Kidney tubule cell (primary cell): ENCODE data around the gene PRDM16.
A peak's percentile ranks its signal among the peaks of the same experiment; 100 is the strongest.

Source experiments
- DNase-seq: peaks from one replicate; pipeline ENCODE4 v3.0.0-alpha.2; 2018; ENCODE audit warnings: low spot score

PRDM16 gene

GRCh38 chr1:3068564-3069431 is at the start of gene PRDM16:
Gene PRDM16 (plus strand): TSS chr1:3069203. CDS start chr1:3069260, 57 bp downstream.
- peak; percentile 53 for DNase-seq

GRCh38 chr1:3019516-3020051 is 49.4 kb upstream of the PRDM16 start:
- DNase-seq: no peak

- DNase-seq: no peak
Measured at GRCh38 chr1:3020263-3020909, 48.6 kb upstream of the PRDM16 start.

DNA sequence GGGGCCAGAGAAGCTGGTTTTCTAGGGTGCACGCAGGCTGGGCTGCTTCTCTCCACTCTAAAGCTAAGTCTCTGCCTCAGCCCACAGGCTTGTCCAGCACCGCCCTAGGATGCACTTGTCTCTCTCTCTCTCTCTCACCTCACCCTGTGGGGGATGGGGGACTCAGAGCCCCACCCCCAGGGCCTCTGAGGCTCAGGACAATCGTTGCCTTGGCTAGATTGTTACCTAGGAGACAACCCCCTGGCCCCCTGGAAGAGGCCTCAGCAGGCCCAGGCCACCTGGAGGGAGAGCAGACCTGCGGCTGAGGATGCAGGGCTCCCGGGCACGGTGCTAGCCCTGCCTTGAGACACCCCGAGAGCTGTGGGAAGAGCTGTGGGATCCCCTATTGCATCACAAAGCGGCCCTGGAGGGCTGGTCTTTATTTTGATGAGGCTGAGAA is 47.8 kb upstream of the PRDM16 start, which contains the start of gene ACTRT2:
Gene ACTRT2, plus strand, starts transcription at position 235 of the 439 bp plus-strand sequence. CDS start 220 bp downstream, outside the sequence.
- no peak for DNase-seq

GRCh38 chr1:3021801-3022401 is 47.1 kb upstream of the PRDM16 start:
- DNase-seq: no peak

- no peak for DNase-seq
Measured at GRCh38 chr1:3022511-3022973, 46.5 kb upstream of the PRDM16 start.

DNA sequence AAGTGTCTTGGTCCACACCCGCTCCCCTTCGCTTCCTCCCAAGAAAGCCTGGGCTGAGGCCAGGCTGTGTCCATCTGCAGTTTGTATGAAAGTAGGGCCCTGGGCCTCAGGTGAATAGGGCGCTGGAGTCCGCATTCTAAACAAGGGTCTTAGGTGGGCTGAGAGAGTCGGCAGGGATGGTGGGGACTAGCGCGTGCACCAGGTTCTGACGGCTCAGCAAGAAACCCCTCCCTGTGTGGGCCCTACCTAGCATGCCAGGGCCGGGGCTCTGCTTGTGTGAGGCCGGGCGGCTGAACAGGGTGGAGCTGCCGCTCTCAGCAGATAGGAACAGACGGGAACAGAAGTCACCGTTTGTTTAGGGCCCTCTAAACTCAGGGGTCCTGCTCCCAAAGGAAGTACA is 46.0 kb upstream of the PRDM16 start:
- DNase-seq: no peak

- DNase-seq: no peak
Measured at GRCh38 chr1:3024019-3024418, 45.0 kb upstream of the PRDM16 start.

- no peak for DNase-seq
Measured at GRCh38 chr1:3024588-3024987, 44.4 kb upstream of the PRDM16 start.

DNA sequence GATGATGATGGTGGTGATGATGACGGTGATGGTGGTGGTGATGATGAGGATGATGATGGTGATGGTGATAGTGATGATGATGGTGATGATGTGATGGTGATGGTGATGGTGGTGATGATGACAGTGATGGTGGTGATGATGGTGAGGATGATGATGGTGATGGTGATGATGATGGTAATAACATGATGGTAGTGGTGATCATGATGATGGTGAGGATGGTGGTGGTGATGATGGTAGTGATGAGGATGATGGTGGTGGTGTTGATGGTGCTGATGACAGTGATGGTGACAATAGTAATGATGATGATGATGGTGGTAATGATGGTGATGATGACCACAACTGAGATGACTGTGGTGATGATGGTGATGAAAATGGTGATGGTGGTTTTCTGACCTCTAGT is 42.9 kb upstream of the PRDM16 start:
- DNase-seq: no peak

DNA sequence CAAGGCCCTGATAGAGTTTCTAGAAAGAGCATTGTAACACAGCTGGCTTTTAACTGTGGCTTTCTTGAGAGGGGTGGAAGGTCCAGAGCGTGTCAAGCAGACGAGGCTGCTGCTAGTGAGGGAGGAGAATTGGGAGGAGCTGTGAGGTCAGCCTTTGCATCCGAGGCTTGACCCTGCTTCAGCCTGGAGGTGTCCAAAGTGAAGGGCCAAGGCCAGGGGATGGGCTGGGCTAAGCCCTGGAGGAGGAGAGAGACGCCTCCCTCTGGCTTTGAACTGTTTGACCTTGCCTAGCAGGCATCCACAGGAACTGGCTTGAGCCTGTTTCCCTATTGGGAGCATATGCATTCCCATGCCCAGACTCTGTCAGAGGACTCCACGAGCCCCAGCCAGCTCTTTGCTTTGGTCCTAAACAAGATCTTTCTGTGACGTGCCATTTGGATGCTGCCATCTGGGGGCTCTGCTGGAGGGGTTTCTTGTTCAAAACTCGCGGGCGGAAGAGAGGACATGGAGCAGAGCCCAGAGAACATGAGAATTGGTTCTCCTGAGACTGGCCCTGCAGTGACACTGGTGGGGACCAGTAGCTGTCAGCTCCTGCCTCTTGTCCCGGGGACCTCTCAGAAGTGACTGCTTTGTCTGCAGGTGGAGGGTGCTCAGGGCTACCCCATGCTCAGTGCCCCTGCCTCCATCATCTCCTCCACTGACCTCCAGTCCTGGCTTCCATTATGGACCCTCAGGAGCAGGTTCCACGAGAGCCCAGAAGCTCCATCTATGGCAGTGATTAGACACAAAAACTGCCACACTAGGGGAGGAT is 42.2 kb upstream of the PRDM16 start:
- DNase-seq: no peak

DNA sequence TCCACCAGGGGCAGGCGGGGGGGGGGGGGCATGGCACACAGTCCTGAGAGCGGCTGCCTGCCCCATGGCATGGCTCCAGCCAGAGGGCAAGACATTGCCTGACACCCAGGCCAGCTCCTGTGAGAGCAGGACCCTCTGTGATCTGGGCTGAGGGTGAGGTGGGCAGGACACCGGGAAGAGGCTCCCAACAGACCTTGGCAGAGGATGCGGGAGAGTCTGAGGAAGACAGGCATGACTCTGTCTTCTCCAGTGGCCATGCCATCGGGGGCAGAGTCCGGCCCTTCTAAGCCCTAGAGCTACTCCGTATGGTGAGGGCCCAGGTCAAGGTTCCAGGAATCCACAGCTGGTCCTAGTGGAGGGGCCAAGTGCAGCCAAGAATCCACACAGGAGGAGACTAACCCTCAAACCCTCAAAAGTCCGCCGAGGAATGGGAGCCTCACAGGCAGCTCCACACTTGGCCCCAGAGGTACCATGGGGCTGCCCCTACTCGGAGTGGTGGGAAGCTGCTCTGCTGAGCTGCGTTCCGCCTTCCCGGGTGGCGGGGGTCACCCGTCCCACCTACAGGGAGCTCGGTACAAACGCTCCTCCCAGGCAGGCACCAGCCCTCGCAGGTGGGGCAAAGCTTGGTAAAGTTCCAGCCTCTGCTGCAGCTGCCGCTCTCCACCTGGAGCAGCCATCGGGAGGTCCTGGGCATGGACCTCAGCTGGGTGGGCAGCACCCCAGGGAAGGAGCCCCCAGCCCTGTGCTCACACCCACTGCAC is 41.2 kb upstream of the PRDM16 start:
- DNase-seq: no peak

- no peak for DNase-seq
Measured at GRCh38 chr1:3028531-3029282, 40.3 kb upstream of the PRDM16 start.

- no peak for DNase-seq
Measured at GRCh38 chr1:3029481-3029961, 39.5 kb upstream of the PRDM16 start.

- no peak for DNase-seq
Measured at GRCh38 chr1:3029991-3030662, 38.9 kb upstream of the PRDM16 start.

- DNase-seq: no peak
Measured at GRCh38 chr1:3030663-3031381, 38.2 kb upstream of the PRDM16 start.

DNA sequence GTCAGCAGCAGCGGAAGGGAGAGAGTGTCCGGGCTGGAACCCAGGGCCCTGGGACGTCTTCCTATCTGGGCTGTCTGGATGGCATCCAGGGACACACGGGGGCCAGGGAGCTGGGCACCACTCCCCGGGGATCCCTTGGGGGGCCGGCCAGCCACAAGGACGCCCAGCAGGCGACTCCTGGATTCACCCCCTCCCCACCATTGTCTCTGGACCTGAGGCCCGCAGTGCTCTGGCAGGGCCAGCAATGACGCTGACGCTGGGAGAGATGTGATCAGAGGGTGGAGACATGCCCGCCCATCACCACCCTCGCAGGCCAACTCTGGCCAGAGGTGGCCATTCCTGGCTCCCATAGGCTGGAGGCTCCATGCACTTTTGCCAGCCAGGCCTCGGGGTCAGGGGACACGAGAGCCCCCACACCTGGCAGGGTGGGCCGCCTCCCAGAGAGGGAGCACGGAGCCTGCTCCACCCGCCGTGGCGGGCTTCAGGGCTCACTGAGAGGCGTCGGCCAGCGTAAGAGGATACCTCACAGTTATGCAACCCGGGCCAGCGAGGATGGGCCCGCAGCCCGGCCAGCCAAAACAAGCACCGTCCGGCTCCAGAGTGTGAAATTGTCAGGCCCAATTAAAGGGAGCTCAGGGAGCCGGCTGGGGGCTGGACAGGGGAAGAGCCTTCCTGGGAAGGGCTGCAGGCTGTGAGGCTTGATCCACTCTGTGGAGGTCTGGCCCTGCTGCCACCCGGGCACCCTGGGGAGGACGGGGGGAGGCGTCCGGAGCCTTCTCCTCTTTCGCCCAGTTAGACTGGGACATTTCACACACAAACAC is 37.4 kb upstream of the PRDM16 start:
- DNase-seq: no peak
